Neutrophil (primary cell): ENCODE measurements around the gene MME.

Experiments
- H3K27ac ChIP-seq: fragments of 200-600 bp; sonication (generic); 2 replicates; pipeline ENCODE4 v1.5.1; 2016; ENCODE audit warnings: mild to moderate bottlenecking, moderate library complexity
- H3K27me3 ChIP-seq: fragments of 200-600 bp; sonication (generic); 2 replicates; pipeline ENCODE4 v1.6.0; 2016; ENCODE audit warnings: mild to moderate bottlenecking
- H3K36me3 ChIP-seq: fragments of 200-600 bp; sonication (generic); 2 replicates; pipeline ENCODE4 v1.5.1; 2017
- H3K4me1 ChIP-seq, 2 experiments: fragments of 200-600 bp in 1 of 2; sonication (generic) in 1 of 2; 1 replicate in 1 of 2; 2 replicates in 1 of 2; pipeline versions ENCODE4 v1.5.1 to v1.6.1; 2013 to 2016; ENCODE audit warnings: low read depth in 1 of 2, low read length in 1 of 2, mild to moderate bottlenecking in 1 of 2, moderate library complexity in 1 of 2; ENCODE audit not compliant: control insufficient read depth in 1 of 2, insufficient read depth in 1 of 2
- H3K4me3 ChIP-seq, 2 experiments: fragments of 200-600 bp in 1 of 2; sonication (generic) in 1 of 2; 1 replicate in 1 of 2; 2 replicates in 1 of 2; pipeline ENCODE4 v1.5.1; 2013 to 2016; ENCODE audit warnings: low read depth in 1 of 2, low read length in 1 of 2, mild to moderate bottlenecking in 1 of 2, moderate library complexity in 1 of 2
- H3K9me3 ChIP-seq: fragments of 200-600 bp; sonication (generic); 2 replicates; pipeline ENCODE4 v1.5.1; 2016
- TF ChIP-seq, protein P1 (sequence below): fragments of 200-600 bp; sonication (generic); IDR thresholded peaks from 2 replicates; pipeline ENCODE4 v1.5.1; 2016; ENCODE audit warnings: antibody characterized with exemption

MME gene

DNA sequence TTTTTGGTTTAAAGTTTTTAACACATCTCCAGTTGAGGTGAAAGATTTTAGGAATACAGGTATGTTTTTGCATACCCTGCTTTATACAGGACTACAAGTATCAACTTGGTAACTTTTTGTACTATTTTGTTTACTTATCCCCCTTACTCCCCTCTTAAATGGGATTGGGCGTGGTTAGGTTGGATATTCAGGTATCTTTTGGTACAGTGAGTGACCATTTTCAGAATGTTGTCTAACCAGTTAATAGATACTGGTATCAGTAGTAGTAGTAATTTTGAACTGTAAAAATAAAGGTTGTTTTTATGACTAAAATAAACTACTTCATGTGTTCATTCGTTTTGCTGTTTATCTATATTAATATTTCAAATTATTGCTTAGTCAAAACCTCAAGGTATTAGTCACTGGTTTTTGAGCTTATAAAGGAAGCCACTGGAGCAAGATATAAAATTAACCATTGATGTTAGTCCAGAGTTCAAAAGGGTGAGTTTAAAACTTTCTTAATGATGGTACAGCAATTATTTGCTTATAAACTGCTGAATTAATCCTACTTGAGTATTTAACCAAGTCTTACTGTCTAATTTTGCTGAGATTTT lies 3.3 kb downstream of the MME start:
- peak overlapping the region; percentile 91 for H3K27ac ChIP-seq
- peaks cover 35 to 36% of the 10 kb centered on the region in 2 experiments for H3K4me1 ChIP-seq
- H3K4me3 ChIP-seq = peak overlapping the region in 1 of 2 experiments; percentile 92
- H3K36me3 ChIP-seq = peaks cover 49% of the 10 kb centered on the region
- H3K9me3 ChIP-seq = no peaks in the 10 kb centered on the region
- H3K27me3 ChIP-seq = no peaks in the 10 kb centered on the region
- TF ChIP-seq, protein P1, sequence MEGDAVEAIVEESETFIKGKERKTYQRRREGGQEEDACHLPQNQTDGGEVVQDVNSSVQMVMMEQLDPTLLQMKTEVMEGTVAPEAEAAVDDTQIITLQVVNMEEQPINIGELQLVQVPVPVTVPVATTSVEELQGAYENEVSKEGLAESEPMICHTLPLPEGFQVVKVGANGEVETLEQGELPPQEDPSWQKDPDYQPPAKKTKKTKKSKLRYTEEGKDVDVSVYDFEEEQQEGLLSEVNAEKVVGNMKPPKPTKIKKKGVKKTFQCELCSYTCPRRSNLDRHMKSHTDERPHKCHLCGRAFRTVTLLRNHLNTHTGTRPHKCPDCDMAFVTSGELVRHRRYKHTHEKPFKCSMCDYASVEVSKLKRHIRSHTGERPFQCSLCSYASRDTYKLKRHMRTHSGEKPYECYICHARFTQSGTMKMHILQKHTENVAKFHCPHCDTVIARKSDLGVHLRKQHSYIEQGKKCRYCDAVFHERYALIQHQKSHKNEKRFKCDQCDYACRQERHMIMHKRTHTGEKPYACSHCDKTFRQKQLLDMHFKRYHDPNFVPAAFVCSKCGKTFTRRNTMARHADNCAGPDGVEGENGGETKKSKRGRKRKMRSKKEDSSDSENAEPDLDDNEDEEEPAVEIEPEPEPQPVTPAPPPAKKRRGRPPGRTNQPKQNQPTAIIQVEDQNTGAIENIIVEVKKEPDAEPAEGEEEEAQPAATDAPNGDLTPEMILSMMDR = no peak

DNA sequence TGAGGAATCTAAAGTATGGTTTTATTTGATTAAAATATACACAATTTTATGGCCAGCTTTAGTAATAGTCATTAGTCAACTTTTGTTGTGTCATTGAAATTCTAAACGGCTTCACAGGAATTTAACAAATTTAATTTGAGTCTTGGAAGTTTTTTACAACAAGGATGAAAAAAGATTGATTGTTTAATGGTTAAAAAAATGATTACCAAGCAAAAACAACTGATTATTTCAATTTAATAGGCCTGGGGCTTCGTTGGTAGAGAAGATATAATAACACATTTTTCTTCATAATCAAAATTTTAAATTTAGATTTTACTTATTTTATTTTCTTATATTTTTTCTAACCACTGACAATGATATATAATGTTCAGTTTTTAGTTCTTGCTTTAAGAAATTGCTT lies 4.4 kb downstream of the MME start:
- TF ChIP-seq, protein P1 = no peak
- Histone ChIP-seq H3K36me3 (peaks cover 58% of the 10 kb centered on the region), H3K4me1 (peaks cover 28 to 31% of the 10 kb centered on the region in 2 experiments), H3K4me3 (no peak overlapping the region), H3K27ac (no peak overlapping the region), H3K9me3 (no peaks in the 10 kb centered on the region), H3K27me3 (no peaks in the 10 kb centered on the region)

DNA sequence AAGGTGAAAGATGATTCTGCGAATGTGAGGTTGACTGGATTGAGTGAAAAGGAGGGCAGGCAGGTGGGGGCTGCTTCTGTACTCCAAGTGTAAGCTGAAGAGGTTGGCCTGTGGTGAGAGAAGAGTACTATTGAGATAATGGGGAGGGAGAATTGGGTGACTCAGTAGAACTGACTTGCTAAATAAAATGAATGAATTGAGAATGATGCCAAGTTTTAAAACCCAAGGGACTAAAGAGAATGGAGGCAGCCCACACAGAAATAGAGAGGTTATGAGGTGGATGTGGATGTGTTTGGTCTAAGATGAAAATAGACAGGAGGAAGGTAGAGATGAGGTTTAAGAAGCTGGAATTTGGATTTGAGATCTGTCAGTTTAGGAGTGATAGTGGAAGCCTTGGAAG lies 5.9 kb downstream of the MME start:
- H3K4me1 ChIP-seq = peaks cover 22 to 31% of the 10 kb centered on the region in 2 experiments
- H3K9me3 ChIP-seq = no peaks in the 10 kb centered on the region
- H3K36me3 ChIP-seq = peaks cover 73% of the 10 kb centered on the region
- TF ChIP-seq, protein P1 = no peak
- H3K27ac ChIP-seq = peak overlapping the region; percentile 53
- no peaks in the 10 kb centered on the region for H3K27me3 ChIP-seq
- H3K4me3 ChIP-seq = no peak overlapping the region

DNA sequence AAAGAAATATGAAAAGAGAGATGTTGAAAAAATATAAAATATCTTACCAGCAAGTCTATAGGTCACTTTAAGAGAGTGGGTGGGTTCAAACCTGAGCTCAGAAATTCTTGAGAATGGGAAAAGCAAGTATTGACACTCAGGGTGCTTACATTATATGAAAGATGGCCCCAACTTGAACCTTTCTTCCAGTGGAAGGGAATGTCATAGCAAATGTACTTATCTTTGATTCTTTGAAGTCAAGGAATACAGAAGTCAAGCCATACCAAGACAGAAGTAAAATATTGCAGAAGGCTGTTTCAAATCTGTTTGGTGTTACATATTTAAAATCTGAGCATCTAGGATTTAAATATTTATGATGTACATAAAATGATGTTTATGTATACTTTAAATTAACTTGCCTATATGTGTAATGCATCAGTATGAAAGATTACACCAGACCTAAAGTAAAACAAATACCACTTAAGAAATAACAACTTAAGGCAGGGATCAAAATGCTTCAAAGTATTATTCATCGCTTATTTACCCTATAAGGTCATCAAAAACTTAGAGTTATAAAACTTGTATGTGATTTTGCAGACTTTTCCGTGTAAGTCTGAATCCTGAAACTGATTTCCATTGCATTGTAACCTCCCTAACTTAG lies 8.7 kb downstream of the MME start:
- TF ChIP-seq, protein P1 = no peak
- Histone ChIP-seq H3K36me3 (peaks cover 85% of the 10 kb centered on the region), H3K4me1 (peaks cover 0 to 22% of the 10 kb centered on the region in 2 experiments), H3K27ac (no peak overlapping the region), H3K4me3 (no peak overlapping the region), H3K27me3 (no peaks in the 10 kb centered on the region), H3K9me3 (no peaks in the 10 kb centered on the region)

DNA sequence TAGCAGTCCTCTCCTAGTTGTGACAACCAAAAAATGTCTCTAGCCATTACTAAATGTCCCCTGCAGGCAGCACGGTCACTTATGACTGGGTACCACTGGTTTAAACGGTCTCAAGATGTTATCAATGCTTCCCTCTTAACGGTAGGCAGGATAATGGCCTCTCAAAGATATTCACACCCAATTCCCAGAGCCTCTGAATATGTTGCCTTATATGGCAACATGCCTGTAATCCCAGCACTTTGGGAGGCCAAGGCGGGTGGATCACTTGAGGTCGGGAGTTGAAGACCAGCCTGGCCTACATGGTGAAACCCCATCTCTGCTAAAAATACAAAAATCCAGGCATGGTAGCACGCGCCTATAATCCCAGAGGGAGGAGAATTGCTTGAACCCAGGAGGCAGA lies 9.4 kb downstream of the MME start:
- H3K4me3 ChIP-seq = no peak overlapping the region
- TF ChIP-seq, protein P1 = no peak
- peaks cover 79% of the 10 kb centered on the region for H3K36me3 ChIP-seq
- H3K9me3 ChIP-seq = no peaks in the 10 kb centered on the region
- H3K27ac ChIP-seq = no peak overlapping the region
- peaks cover 0 to 22% of the 10 kb centered on the region in 2 experiments for H3K4me1 ChIP-seq
- H3K27me3 ChIP-seq = no peaks in the 10 kb centered on the region
